AG04449 (cell line): ENCODE measurements around the gene RAB40A.
A peak's percentile ranks its signal among the peaks of the same experiment; 100 is the strongest.

Experiments used
- CTCF ChIA-PET: fragments of 350-600 bp; formaldehyde crosslinking; extraction: SDS; loops from one replicate; lab custom pipeline; 2021; ENCODE audit warnings: antibody characterized with exemption; lab: Yijun Ruan, JAX
- POLR2A ChIA-PET: fragments of 400-600, 350-600 bp; formaldehyde crosslinking; extraction: SDS; loops from one replicate; lab custom pipeline; 2020; ENCODE audit warnings: antibody characterized with exemption, inconsistent platforms; lab: Yijun Ruan, JAX
- DNase-seq: peaks from one replicate; pipeline ENCODE4 v3.0.0-alpha.2; 2010; ENCODE audit warnings: low read depth, low spot score
- H3K4me3 ChIP-seq: 2 replicates; pipeline ENCODE4 v1.5.1; 2011; ENCODE audit warnings: low read depth, mild to moderate bottlenecking, control low read depth, low read length
- CTCF ChIP-seq: IDR thresholded peaks from one replicate; pipeline ENCODE4 v1.5.1; 2011; ENCODE audit warnings: mild to moderate bottlenecking, moderate library complexity, low read length, control low read depth, inconsistent platforms; ENCODE audit not compliant: insufficient read depth; ENCODE audit errors: missing control alignments

The RAB40A gene

DNA sequence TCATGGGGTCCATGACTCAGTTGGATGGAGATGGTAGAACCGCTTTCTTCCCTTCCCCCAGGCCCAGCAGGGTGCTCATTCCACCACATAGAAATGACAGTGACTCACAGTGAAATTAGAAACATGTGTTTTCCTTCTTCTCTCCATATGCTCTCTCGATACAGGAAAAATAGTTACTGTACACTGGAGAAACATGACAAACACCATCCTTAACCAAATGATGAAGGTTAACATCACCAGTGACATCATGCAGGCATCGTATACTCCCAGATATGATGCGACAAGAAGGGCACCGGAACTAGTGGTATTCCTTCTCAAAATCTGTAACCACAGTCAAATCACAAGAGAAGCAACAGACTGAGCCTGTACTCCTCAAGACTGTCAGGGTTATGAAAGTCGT, 11.7 kb upstream of the RAB40A start:
- DNase-seq: peak; percentile 59
- TF ChIP-seq CTCF: no peak
- H3K4me3 ChIP-seq: no peak overlapping the region
- CTCF ChIA-PET: no interaction called here
- POLR2A ChIA-PET: no interaction called here

DNA sequence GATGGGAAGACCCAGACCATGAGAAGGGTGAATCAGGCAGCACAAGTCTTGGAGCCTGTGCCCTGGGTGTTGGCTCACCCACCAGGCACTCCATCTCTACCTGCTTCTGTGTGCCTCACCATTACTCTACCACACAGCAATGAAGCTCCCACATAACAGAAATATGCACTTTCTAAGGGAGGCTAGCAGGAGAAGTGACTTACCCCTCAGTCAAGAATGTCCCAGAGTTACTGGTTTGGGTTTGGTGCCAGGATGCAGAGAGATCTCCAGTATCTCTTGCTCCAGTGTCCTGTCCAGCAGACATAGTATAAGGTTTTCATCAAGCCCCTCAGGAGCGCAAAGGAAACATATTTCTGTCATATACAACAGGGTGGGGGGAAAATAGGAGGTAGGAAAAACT, 11.3 kb upstream of the RAB40A start:
- no peak overlapping the region for H3K4me3 ChIP-seq
- no peak for TF ChIP-seq CTCF
- CTCF ChIA-PET: no interaction called here
- POLR2A ChIA-PET: no interaction called here
- no peak for DNase-seq

DNA sequence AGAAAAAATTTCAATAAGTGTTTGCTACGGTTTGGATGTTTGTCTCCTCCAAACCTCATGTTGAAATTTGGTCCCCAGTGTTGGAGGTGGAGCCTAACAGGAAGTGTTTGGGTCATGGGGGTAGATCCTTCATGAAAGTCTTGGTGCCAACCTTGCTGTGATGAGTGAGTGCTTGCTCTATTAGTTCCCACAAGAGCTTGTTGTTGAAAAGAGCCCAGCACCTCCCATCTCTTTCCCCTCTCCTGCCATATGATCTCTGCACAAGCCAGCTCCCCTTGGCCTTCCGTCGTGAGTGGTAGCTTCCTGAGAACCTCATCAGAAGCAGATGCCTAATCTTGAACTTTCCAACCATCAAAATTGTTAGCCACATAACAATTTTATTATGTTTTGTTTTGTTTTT, 10.3 kb upstream of the RAB40A start:
- CTCF ChIA-PET: no interaction called here

GRCh38 chrX:103524747-103525146, 5.5 kb upstream of the RAB40A start:
- ChIA-PET CTCF (no interaction called here), POLR2A (no interaction called here)
- TF ChIP-seq CTCF: no peak
- DNase-seq: no peak
- no peak overlapping the region for H3K4me3 ChIP-seq

More for the DNA sequence above, 10.3 kb upstream of the RAB40A start:
- TF ChIP-seq CTCF: no peak
- H3K4me3 ChIP-seq: no peak overlapping the region
- POLR2A ChIA-PET: no interaction called here
- DNase-seq: no peak

- TF ChIP-seq CTCF: no peak
- CTCF ChIA-PET: interaction anchor here (0.5 kb wide), 1 partner anchor 167 kb away, joined by 3 read pairs; no protein-coding TSS in a partner anchor
- POLR2A ChIA-PET: no interaction called here
- DNase-seq: no peak
- H3K4me3 ChIP-seq: no peak overlapping the region
Measured at GRCh38 chrX:103523605-103524004, 4.3 kb upstream of the RAB40A start.

DNA sequence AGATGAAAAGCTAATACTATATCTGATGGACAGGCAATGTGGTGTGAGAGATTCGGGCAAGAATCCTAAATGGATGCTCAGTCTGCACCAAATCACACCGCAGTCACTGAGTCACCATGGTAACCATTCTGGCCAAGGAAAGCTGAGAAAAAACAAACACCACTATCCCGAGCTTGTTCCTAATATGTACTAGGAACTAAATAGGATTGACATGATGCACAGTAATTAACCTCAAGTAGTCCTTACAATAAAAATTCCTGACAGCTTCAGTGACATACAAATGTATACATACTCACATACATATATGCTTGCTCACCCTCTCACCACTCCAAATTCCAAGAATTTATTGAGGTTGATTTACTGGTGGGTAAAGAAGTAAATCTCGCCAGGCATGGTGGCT, 1.1 kb upstream of the RAB40A start:
- no peak for TF ChIP-seq CTCF
- DNase-seq: peak; percentile 69
- ChIA-PET CTCF (interaction anchor here (1.0 to 1.6 kb wide), 3 partner anchors 11 to 30 kb away, joined by 3 to 6 read pairs (median 6); no protein-coding TSS in a partner anchor), POLR2A (no interaction called here)
- H3K4me3 ChIP-seq: no peak overlapping the region
